GM12878 (cell line): ENCODE data around the gene AGBL4. TPM values are rescaled to one million over a fixed set of nuclear protein-coding genes. Genes with fewer than 3 reads are reported as not detected.

Source experiments
- ATAC-seq: fragments of 200-7000 bp; cut with Tn5 transposase; 3 replicates; pipeline ENCODE4 v1.9.1; 2020; ENCODE audit warnings: mild to moderate bottlenecking, moderate library complexity
- BruUV-seq: library from RNA; stranded (reverse); fragments of 400-500 nt; replicated peaks from 2 replicates; lab custom pipeline; 2021; lab: Mats Ljungman, UMichigan
- CTCF ChIA-PET: fragments of 300-600 bp; sonication (Branson Sonifier 250); formaldehyde crosslinking; extraction: SDS; loops from one replicate; lab custom pipeline; 2021; ENCODE audit warnings: inconsistent platforms; lab: Yijun Ruan, JAX
- POLR2A ChIA-PET: fragments of 350-600 bp; formaldehyde crosslinking; extraction: SDS; loops from one replicate; lab custom pipeline; 2021; ENCODE audit warnings: inconsistent platforms; lab: Charles Lee
- RAD21 ChIA-PET: fragments of 300-600 bp; sonication (Branson Sonifier 250); formaldehyde crosslinking; loops from one replicate; lab custom pipeline; 2023; ENCODE audit warnings: antibody characterized with exemption; ENCODE audit not compliant: unreplicated experiment; lab: Charles Lee
- SMC1A ChIA-PET: fragments of 300-600 bp; sonication (Branson Sonifier 250); formaldehyde crosslinking; loops from one replicate; lab custom pipeline; 2023; ENCODE audit not compliant: unreplicated experiment, uncharacterized antibody; lab: Charles Lee
- DNase-seq: peaks from one replicate; pipeline ENCODE4 v3.0.0-alpha.2; 2011; ENCODE audit warnings: low read depth, low spot score
- FAIRE-seq: peaks from 3 replicates; lab custom pipeline; 2011; peaks lifted over from hg19 to GRCh38; lab: Jason Lieb, UNC
- H2AFZ ChIP-seq: 2 replicates; pipeline ENCODE4 v1.6.0; 2011; ENCODE audit warnings: low read depth, low read length, control low read depth; ENCODE audit not compliant: control insufficient read depth
- H3K27ac ChIP-seq: 2 replicates; pipeline ENCODE4 v1.5.1; 2011; ENCODE audit warnings: control low read depth; ENCODE audit not compliant: control insufficient read depth, insufficient read depth
- H3K27me3 ChIP-seq, 2 experiments: replicated peaks in 1 of 2; 2 replicates each; pipeline versions ENCODE4 v1.6.0 to v1.6.1; 2011; ENCODE audit warnings: low read length in 1 of 2; ENCODE audit not compliant: control insufficient read depth in 2 of 2, insufficient read depth in 2 of 2
- H3K36me3 ChIP-seq, 2 experiments: 2 replicates each; pipeline ENCODE4 v1.5.1; 2011; ENCODE audit warnings: low read length in 1 of 2; ENCODE audit not compliant: control insufficient read depth in 2 of 2, insufficient read depth in 2 of 2
- H3K4me1 ChIP-seq: 2 replicates; pipeline ENCODE4 v1.6.1; 2011; ENCODE audit warnings: mild to moderate bottlenecking, low read length, moderate library complexity, mixed read lengths; ENCODE audit not compliant: control insufficient read depth, insufficient read depth
- H3K4me2 ChIP-seq: 2 replicates; pipeline ENCODE4 v1.6.0; 2011; ENCODE audit warnings: control low read depth; ENCODE audit not compliant: control insufficient read depth, insufficient read depth
- H3K4me3 ChIP-seq: fragments of 200-600 bp; sonication (generic); 2 replicates; pipeline ENCODE4 v1.5.1; 2016
- H3K79me2 ChIP-seq: 2 replicates; pipeline ENCODE4 v1.6.0; 2011; ENCODE audit warnings: low read length; ENCODE audit not compliant: control insufficient read depth, insufficient read depth
- H3K9ac ChIP-seq: 2 replicates; pipeline ENCODE4 v1.8.0; 2011; ENCODE audit warnings: low read length, control low read depth, mixed read lengths; ENCODE audit not compliant: control insufficient read depth, insufficient read depth
- H3K9me3 ChIP-seq: replicated peaks from 3 replicates; pipeline ENCODE4 v1.5.1; 2011; ENCODE audit warnings: mild to moderate bottlenecking, low read length; ENCODE audit not compliant: control insufficient read depth, insufficient read depth
- H4K20me1 ChIP-seq: 2 replicates; pipeline ENCODE4 v1.6.0; 2011; ENCODE audit not compliant: control insufficient read depth, insufficient read depth
- IKZF2 ChIP-seq, 2 experiments: fragments of 450-650 bp; IDR thresholded peaks; 2 replicates each; pipeline ENCODE4 v1.6.1; 2017; ENCODE audit warnings: mild to moderate bottlenecking in 2 of 2, moderate library complexity in 2 of 2
- SMAD5 ChIP-seq: IDR thresholded peaks from 2 replicates; pipeline ENCODE4 v1.6.1; 2016; ENCODE audit warnings: antibody characterized with exemption, low read depth
- WGBS: methylation state at CpG from one replicate; pipeline ENCODE4 v1.1.6; 2016; ENCODE audit warnings: low lambda C conversion rate; ENCODE audit not compliant: insufficient replicate concordance, insufficient coverage; ENCODE audit errors: missing lambda C conversion rate; 5-methylcytosine and 5-hydroxymethylcytosine counted together
- in situ Hi-C: fragments of 300-500 bp; cut with MboI; formaldehyde crosslinking; loops from 9 replicates; pipeline ENCODE4 v1.14.3; 2018; ENCODE audit warnings: mixed read lengths
- intact Hi-C: fragments of 100-400 bp; cut with micrococcal nuclease; formaldehyde crosslinking; loops from one replicate; pipeline ENCODE4 v1.14.2; 2022; ENCODE audit not compliant: unreplicated experiment
- polyA plus RNA-seq, 11 experiments: library from polyadenylated mRNA; depleted of rRNA in 4 of 11; unstranded in 6 of 11; stranded (reverse) in 5 of 11; fragments of >200 nt; fragmentation: Nextera tagmentation in 4 of 11; fragmentation: Illumina TruSeq in 1 of 11; extraction: Ambion mirVana in 4 of 11; extraction: Trizol in 1 of 11; gene quantifications; 1 replicate in 1 of 11; 2 replicates in 10 of 11; pipeline versions ENCODE4 v1.2.1 to v1.2.3, GENCODE V29; 2011 to 2016; ENCODE audit warnings: inconsistent platforms in 2 of 11, missing spikeins in 2 of 11, low read depth in 1 of 11
- total RNA-seq, 4 experiments: library from RNA; depleted of rRNA in 3 of 4; stranded (reverse); fragments of >200 nt in 3 of 4; fragmentation: Illumina TruSeq in 1 of 4; extraction: Trizol in 1 of 4; gene quantifications; 2 replicates each; pipeline versions ENCODE4 v1.2.1 to v1.2.3, GENCODE V29; 2013 to 2021
- TF ChIP-seq, protein P1 (sequence below): IDR thresholded peaks from 2 replicates; pipeline ENCODE4 v1.6.1; 2012; ENCODE audit warnings: low read depth, low read length, improper control_type of control experiment
- TF ChIP-seq, protein P2 (sequence below): IDR thresholded peaks from 2 replicates; pipeline ENCODE4 v1.6.1; 2012; ENCODE audit warnings: improper control_type of control experiment, low read depth, low read length; ENCODE audit not compliant: insufficient replicate concordance

AGBL4 gene
- total and polyA plus RNA-seq, 10 of the 15 experiments (the other 5 are each of a cell fraction or from before 2014, with no cell fraction given): 0.31 TPM; not detected in 9

- RAD21 ChIA-PET: no interaction called here
- TF ChIP-seq, protein P1, sequence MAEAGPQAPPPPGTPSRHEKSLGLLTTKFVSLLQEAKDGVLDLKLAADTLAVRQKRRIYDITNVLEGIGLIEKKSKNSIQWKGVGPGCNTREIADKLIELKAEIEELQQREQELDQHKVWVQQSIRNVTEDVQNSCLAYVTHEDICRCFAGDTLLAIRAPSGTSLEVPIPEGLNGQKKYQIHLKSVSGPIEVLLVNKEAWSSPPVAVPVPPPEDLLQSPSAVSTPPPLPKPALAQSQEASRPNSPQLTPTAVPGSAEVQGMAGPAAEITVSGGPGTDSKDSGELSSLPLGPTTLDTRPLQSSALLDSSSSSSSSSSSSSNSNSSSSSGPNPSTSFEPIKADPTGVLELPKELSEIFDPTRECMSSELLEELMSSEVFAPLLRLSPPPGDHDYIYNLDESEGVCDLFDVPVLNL: no peak
- TF ChIP-seq IKZF2 (IDR thresholded peaks at IDR 0.05) (no peak), SMAD5 (no peak)
- TF ChIP-seq, protein P2, sequence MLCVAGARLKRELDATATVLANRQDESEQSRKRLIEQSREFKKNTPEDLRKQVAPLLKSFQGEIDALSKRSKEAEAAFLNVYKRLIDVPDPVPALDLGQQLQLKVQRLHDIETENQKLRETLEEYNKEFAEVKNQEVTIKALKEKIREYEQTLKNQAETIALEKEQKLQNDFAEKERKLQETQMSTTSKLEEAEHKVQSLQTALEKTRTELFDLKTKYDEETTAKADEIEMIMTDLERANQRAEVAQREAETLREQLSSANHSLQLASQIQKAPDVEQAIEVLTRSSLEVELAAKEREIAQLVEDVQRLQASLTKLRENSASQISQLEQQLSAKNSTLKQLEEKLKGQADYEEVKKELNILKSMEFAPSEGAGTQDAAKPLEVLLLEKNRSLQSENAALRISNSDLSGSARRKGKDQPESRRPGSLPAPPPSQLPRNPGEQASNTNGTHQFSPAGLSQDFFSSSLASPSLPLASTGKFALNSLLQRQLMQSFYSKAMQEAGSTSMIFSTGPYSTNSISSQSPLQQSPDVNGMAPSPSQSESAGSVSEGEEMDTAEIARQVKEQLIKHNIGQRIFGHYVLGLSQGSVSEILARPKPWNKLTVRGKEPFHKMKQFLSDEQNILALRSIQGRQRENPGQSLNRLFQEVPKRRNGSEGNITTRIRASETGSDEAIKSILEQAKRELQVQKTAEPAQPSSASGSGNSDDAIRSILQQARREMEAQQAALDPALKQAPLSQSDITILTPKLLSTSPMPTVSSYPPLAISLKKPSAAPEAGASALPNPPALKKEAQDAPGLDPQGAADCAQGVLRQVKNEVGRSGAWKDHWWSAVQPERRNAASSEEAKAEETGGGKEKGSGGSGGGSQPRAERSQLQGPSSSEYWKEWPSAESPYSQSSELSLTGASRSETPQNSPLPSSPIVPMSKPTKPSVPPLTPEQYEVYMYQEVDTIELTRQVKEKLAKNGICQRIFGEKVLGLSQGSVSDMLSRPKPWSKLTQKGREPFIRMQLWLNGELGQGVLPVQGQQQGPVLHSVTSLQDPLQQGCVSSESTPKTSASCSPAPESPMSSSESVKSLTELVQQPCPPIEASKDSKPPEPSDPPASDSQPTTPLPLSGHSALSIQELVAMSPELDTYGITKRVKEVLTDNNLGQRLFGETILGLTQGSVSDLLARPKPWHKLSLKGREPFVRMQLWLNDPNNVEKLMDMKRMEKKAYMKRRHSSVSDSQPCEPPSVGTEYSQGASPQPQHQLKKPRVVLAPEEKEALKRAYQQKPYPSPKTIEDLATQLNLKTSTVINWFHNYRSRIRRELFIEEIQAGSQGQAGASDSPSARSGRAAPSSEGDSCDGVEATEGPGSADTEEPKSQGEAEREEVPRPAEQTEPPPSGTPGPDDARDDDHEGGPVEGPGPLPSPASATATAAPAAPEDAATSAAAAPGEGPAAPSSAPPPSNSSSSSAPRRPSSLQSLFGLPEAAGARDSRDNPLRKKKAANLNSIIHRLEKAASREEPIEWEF: no peak
- H3K4me1 ChIP-seq: no peaks in the 10 kb centered on the region
- H3K36me3 ChIP-seq: no peaks in the 10 kb centered on the region
- no peak overlapping the region for H2AFZ ChIP-seq
- ATAC-seq (no peak), DNase-seq (no peak), FAIRE-seq (no peak)
- no peak overlapping the region for H3K27ac ChIP-seq
- no peaks in the 10 kb centered on the region for H3K27me3 ChIP-seq
- CTCF ChIA-PET: no interaction called here
- H3K4me3 ChIP-seq: no peak overlapping the region
- no peak overlapping the region for H3K9ac ChIP-seq
- no peaks in the 10 kb centered on the region for H3K9me3 ChIP-seq
- in situ Hi-C loops: no loop called here
- SMC1A ChIA-PET: no interaction called here
- intact Hi-C loops: no loop called here
- H3K4me2 ChIP-seq: no peak overlapping the region
- no peaks in the 10 kb centered on the region for H4K20me1 ChIP-seq
- no peaks in the 10 kb centered on the region for H3K79me2 ChIP-seq
- 43% methylated on average over 2 of the region's 2 CpGs for WGBS
- no TSS peak for BruUV-seq
- POLR2A ChIA-PET: no interaction called here
Observed at GRCh38 chr1:49677706-49678105, 346.0 kb downstream of the AGBL4 start.
